SK-N-SH (cell line): Measurements from ENCODE around the gene NID1. TPM values are rescaled to one million over a fixed set of nuclear protein-coding genes. Genes with fewer than 3 reads are reported as not detected.

Source experiments
- CTCF ChIA-PET: fragments of 300-600, 350-600 bp; formaldehyde crosslinking; extraction: SDS; loops from one replicate; lab custom pipeline; 2021; lab: Yijun Ruan, JAX
- POLR2A ChIA-PET: fragments of 350-600 bp; sonication (Branson Sonifier 250); formaldehyde crosslinking; extraction: SDS; loops from one replicate; lab custom pipeline; 2020; ENCODE audit warnings: antibody characterized with exemption, inconsistent platforms; lab: Yijun Ruan, JAX
- DNase-seq: peaks from one replicate; pipeline ENCODE4 v3.0.0; 2012
- H2AFZ ChIP-seq: fragments of 200-600 bp; sonication (generic); 2 replicates; pipeline ENCODE4 v1.8.1; 2016; ENCODE audit warnings: antibody characterized with exemption, mild to moderate bottlenecking, low read depth
- H3F3A ChIP-seq: fragments of 200-600 bp; sonication (generic); replicated peaks from 2 replicates; pipeline ENCODE3; 2016; ENCODE audit warnings: antibody characterized with exemption, mild to moderate bottlenecking; ENCODE audit not compliant: insufficient read depth
- H3K27ac ChIP-seq, 2 experiments: fragments of 200-500 bp in 1 of 2; fragments of 200-600 bp in 1 of 2; sonication (Bioruptor generic) in 1 of 2; sonication (generic), shearing (Covaris generic) in 1 of 2; 2 replicates each; pipeline versions ENCODE4 v1.5.1 to v1.6.1; 2014 to 2016; ENCODE audit warnings: low read depth in 2 of 2, inconsistent platforms in 1 of 2, low read length in 1 of 2, mild to moderate bottlenecking in 1 of 2, mixed read lengths in 1 of 2
- H3K27me3 ChIP-seq: fragments of 200-600 bp; sonication (generic), shearing (Covaris generic); 2 replicates; pipeline ENCODE4 v1.6.1; 2016; ENCODE audit warnings: mixed run types; ENCODE audit not compliant: insufficient read depth
- H3K36me3 ChIP-seq, 2 experiments: fragments of 200-500 bp in 1 of 2; fragments of 200-600 bp in 1 of 2; sonication (Bioruptor generic) in 1 of 2; sonication (generic) in 1 of 2; replicated peaks in 1 of 2; 2 replicates each; pipeline versions ENCODE3 to v1.5.1; 2014 to 2016; ENCODE audit warnings: low read length in 1 of 2, mild to moderate bottlenecking in 1 of 2; ENCODE audit not compliant: insufficient read depth in 2 of 2, control insufficient read depth in 1 of 2
- H3K4me1 ChIP-seq, 2 experiments: fragments of 200-500 bp in 1 of 2; fragments of 200-600 bp in 1 of 2; sonication (Bioruptor generic) in 1 of 2; sonication (generic), shearing (Covaris generic) in 1 of 2; 2 replicates each; pipeline versions ENCODE4 v1.5.1 to v1.6.1; 2014 to 2016; ENCODE audit warnings: low read depth in 1 of 2, low read length in 1 of 2, mixed run types in 1 of 2; ENCODE audit not compliant: insufficient read depth in 2 of 2, control insufficient read depth in 1 of 2
- H3K4me2 ChIP-seq: fragments of 200-600 bp; sonication (generic), shearing (Covaris generic); 2 replicates; pipeline ENCODE4 v1.6.1; 2017; ENCODE audit warnings: mixed run types
- H3K4me3 ChIP-seq, 2 experiments: fragments of 200-500 bp in 1 of 2; fragments of 200-600 bp in 1 of 2; sonication (Bioruptor generic) in 1 of 2; sonication (generic), shearing (Covaris generic) in 1 of 2; 2 replicates each; pipeline versions ENCODE4 v1.5.1 to v1.8.1; 2014 to 2016; ENCODE audit warnings: low read depth in 2 of 2, inconsistent platforms in 1 of 2, low read length in 1 of 2, mild to moderate bottlenecking in 1 of 2, mixed read lengths in 1 of 2, moderate library complexity in 1 of 2
- H3K79me2 ChIP-seq: fragments of 200-600 bp; sonication (generic); 2 replicates; pipeline ENCODE4 v1.8.1; 2017; ENCODE audit warnings: mild to moderate bottlenecking; ENCODE audit not compliant: insufficient read depth
- H3K9ac ChIP-seq: fragments of 200-600 bp; sonication (generic); 2 replicates; pipeline ENCODE4 v1.6.1; 2017; ENCODE audit warnings: mixed run types
- H3K9me2 ChIP-seq: fragments of 200-600 bp; sonication (generic); 2 replicates; pipeline ENCODE4 v1.6.1; 2017; ENCODE audit warnings: mixed run types
- H3K9me3 ChIP-seq: fragments of 200-600 bp; sonication (generic); 2 replicates; pipeline ENCODE4 v1.6.1; 2017; ENCODE audit warnings: mixed run types, mild to moderate bottlenecking, moderate library complexity
- H4K20me1 ChIP-seq: fragments of 200-600 bp; sonication (generic); 2 replicates; pipeline ENCODE4 v1.6.1; 2017; ENCODE audit warnings: mild to moderate bottlenecking, mixed run types; ENCODE audit not compliant: insufficient read depth
- CHD2 ChIP-seq: fragments of 150-350 bp; IDR thresholded peaks from 2 replicates; pipeline ENCODE4 v1.6.1; 2018; ENCODE audit warnings: low read length; ENCODE audit not compliant: partially characterized antibody
- CTCF ChIP-seq: fragments of 200-600 bp; sonication (generic); IDR thresholded peaks from 2 replicates; pipeline ENCODE4 v1.6.1; 2017; ENCODE audit warnings: antibody characterized with exemption, mild to moderate bottlenecking, moderate library complexity
- ELF1 ChIP-seq: IDR thresholded peaks from 2 replicates; pipeline ENCODE4 v1.4.0; 2012
- EP300 ChIP-seq, 2 experiments: IDR thresholded peaks; 2 replicates each; pipeline versions ENCODE4 v1.4.0 to v1.6.1; 2012; ENCODE audit warnings: borderline replicate concordance in 1 of 2, low read depth in 1 of 2, low read length in 1 of 2
- EZH2phosphoT487 ChIP-seq: fragments of 200-600 bp; sonication (generic); IDR thresholded peaks from 2 replicates; pipeline ENCODE4 v1.6.1; 2017; ENCODE audit warnings: low read depth, mixed run types, mild to moderate bottlenecking, antibody characterized with exemption, moderate library complexity, borderline replicate concordance
- FOXJ3 ChIP-seq: sonication (generic); formaldehyde crosslinking; IDR thresholded peaks from 2 replicates; pipeline ENCODE4 v1.5.1; 2020; ENCODE audit warnings: mild to moderate bottlenecking, missing genetic modification reagents
- FOXM1 ChIP-seq: IDR thresholded peaks from 2 replicates; pipeline ENCODE4 v1.4.0; 2012; ENCODE audit warnings: low read depth, mild to moderate bottlenecking
- GABPA ChIP-seq: IDR thresholded peaks from 2 replicates; pipeline ENCODE4 v1.4.0; 2012; ENCODE audit warnings: low read depth, mild to moderate bottlenecking
- GATA2 ChIP-seq: sonication (generic); formaldehyde crosslinking; IDR thresholded peaks from 2 replicates; pipeline ENCODE4 v1.5.0; 2020; ENCODE audit warnings: mild to moderate bottlenecking, missing genetic modification reagents
- JUND ChIP-seq: IDR thresholded peaks from 2 replicates; pipeline ENCODE4 v1.4.0; 2012
- MAX ChIP-seq: IDR thresholded peaks from 2 replicates; pipeline ENCODE4 v1.4.0; 2012; ENCODE audit warnings: low read depth
- NFIC ChIP-seq: IDR thresholded peaks from 2 replicates; pipeline ENCODE4 v1.4.0; 2012; ENCODE audit warnings: borderline replicate concordance
- RAD21 ChIP-seq: IDR thresholded peaks from 2 replicates; pipeline ENCODE4 v1.6.1; 2012; ENCODE audit warnings: mild to moderate bottlenecking, low read length
- RXRA ChIP-seq: IDR thresholded peaks from 2 replicates; pipeline ENCODE4 v1.4.0; 2012; ENCODE audit warnings: low read depth, mild to moderate bottlenecking, borderline replicate concordance
- SIN3A ChIP-seq: IDR thresholded peaks from 2 replicates; pipeline ENCODE4 v1.6.1; 2012; ENCODE audit warnings: low read depth, mild to moderate bottlenecking, low read length, moderate library complexity, borderline replicate concordance
- SMC3 ChIP-seq: IDR thresholded peaks from 2 replicates; pipeline ENCODE4 v1.6.1; 2012; ENCODE audit warnings: low read depth, low read length, improper control_type of control experiment
- TAF1 ChIP-seq: IDR thresholded peaks from 2 replicates; pipeline ENCODE4 v1.6.1; 2012; ENCODE audit warnings: low read depth, mild to moderate bottlenecking, low read length, moderate library complexity, borderline replicate concordance
- TCF12 ChIP-seq: IDR thresholded peaks from 2 replicates; pipeline ENCODE4 v1.4.0; 2012
- WGBS: methylation state at CpG from one replicate; pipeline ENCODE4 v1.1.6; 2017; ENCODE audit warnings: low lambda C conversion rate; 5-methylcytosine and 5-hydroxymethylcytosine counted together
- polyA plus RNA-seq, 3 experiments: library from polyadenylated mRNA; depleted of rRNA; stranded (reverse); fragments of >200 nt; gene quantifications; 2 replicates each; pipeline ENCODE4 v1.2.3, GENCODE V29; 2012
- TF ChIP-seq, protein P1 (sequence below): IDR thresholded peaks from 2 replicates; pipeline ENCODE4; 2012

The NID1 gene
- polyA plus RNA-seq, 1 of the 3 experiments (the other 2 are of a cell fraction), result 74.3 TPM

DNA sequence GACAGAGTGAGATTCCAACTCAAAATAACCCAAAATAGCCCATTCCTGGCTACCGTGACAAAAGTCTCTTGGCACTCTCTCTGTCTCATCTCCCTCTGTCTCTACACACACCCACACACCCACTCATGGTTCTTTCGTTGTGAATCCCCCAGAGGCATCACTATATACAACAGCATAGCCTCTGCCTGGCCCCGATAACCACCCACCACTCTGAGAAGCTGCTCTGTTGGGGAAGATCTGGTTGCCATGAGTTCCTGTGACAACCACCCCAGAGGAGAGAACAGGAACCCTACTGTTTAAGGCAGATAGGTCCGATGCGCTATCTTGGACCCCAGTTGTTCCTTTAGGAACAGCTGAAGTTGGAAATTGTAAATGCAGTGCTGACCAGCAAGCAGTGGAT, 127.8 kb downstream of the NID1 start:
- 71% methylated on average over 5 of the region's 5 CpGs for WGBS
- POLR2A ChIA-PET, result no interaction called here
- CTCF ChIA-PET, result interaction anchor here (1.6 kb wide), 1 partner anchor 34 kb away, joined by 5 read pairs; no protein-coding TSS in a partner anchor

DNA sequence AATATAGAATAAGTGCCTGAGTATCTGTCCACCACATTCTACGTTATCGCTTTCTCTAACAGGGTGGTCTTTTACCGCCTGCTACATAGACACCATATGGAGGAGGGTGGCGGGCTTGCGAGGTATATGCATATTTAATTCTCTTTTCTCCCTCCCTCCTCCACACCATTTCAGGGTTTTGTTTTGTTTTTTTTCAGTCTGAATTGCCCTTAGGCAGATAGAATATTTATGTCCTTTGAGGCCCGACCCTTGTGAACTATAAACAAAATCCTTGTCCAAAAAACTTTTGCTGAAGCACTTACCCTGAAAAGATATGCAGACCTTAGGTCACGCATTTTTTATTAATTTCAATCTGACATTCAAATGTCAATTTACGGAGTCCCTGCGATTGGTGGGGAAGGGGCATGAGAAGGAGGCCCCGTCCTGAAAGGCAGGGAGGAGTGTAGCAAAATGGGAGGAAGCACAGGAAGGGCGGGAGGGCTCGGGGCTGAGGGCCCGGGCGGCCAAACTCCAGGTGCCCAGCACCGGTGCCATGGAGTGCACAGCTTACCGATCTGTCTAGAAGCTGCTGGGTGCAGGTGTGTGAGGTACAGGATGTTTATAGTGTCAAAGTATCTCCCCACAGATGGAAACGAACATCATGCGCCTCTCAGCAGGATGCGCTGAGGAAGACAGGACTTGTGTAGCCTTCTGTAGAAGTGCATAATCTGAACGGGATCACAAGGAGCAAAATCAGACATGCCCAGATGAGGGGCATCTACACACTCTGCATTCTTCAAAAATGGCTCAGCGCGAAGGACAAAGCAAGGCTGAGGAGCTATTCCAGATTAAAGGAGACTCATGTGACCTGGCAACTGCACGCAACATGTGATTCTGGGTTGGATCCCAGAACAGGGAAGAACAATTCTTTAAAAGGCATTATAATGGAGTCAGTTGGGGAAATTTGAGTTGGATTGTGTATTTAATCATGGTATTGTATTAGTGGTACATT, 129.4 kb downstream of the NID1 start:
- H3K36me3 ChIP-seq, result no peaks in the 10 kb centered on the region
- CTCF ChIA-PET, result interaction anchor here (1.1 to 3.5 kb wide), 3 partner anchors 11 to 36 kb away, joined by 4 to 14 read pairs (median 5); no protein-coding TSS in a partner anchor
- no peaks in the 10 kb centered on the region for H3K27me3 ChIP-seq
- POLR2A ChIA-PET, result no interaction called here
- H4K20me1 ChIP-seq, result no peaks in the 10 kb centered on the region
- no peaks in the 10 kb centered on the region; a peak in 1 of 4 replicates for H3K4me1 ChIP-seq
- H3K4me3 ChIP-seq, result no peak overlapping the region
- no peak overlapping the region for H3K27ac ChIP-seq
- no peaks in the 10 kb centered on the region for H3K79me2 ChIP-seq
- no peak overlapping the region for H3K4me2 ChIP-seq
- no peaks in the 10 kb centered on the region for H3F3A ChIP-seq
- no peak overlapping the region for H3K9ac ChIP-seq
- 91% methylated on average over 23 of the region's 23 CpGs for WGBS
- no peak overlapping the region for H2AFZ ChIP-seq
- no peak for TF ChIP-seq EZH2phosphoT487
- no peak for TF ChIP-seq RAD21
- no peak for TF ChIP-seq TCF12
- TF ChIP-seq MAX, result no peak
- TF ChIP-seq GATA2 (CRISPR knock-in tag), result no peak
- no peak for TF ChIP-seq SMC3
- TF ChIP-seq CHD2, result no peak
- no peak for TF ChIP-seq CTCF
- TF ChIP-seq RXRA, result no peak
- TF ChIP-seq FOXM1, result no peak
- TF ChIP-seq TAF1, result no peak
- TF ChIP-seq EP300 (IDR thresholded peaks at IDR 0.05; ENCODE audit: borderline replicate concordance in 1 of 2, low read depth in 1 of 2, low read length in 1 of 2), result no peak
- no peak for TF ChIP-seq JUND
- TF ChIP-seq, all 33 proteins: peak for 0
- Histone ChIP-seq H3K9me3 (no peaks in the 10 kb centered on the region), H3K9me2 (no peaks in the 10 kb centered on the region)
- no peak for DNase-seq

More for the DNA sequence above, 127.8 kb downstream of the NID1 start:
- Histone ChIP-seq H3K9me2 (no peaks in the 10 kb centered on the region), H3K4me2 (no peak overlapping the region), H3K27me3 (no peaks in the 10 kb centered on the region), H2AFZ (no peak overlapping the region), H3K27ac (no peak overlapping the region), H3K4me1 (no peaks in the 10 kb centered on the region; a peak in 1 of 4 replicates), H3K4me3 (no peak overlapping the region), H3K9me3 (no peaks in the 10 kb centered on the region), H3K36me3 (no peaks in the 10 kb centered on the region), H4K20me1 (no peaks in the 10 kb centered on the region), H3K9ac (no peak overlapping the region), H3K79me2 (no peaks in the 10 kb centered on the region), H3F3A (no peaks in the 10 kb centered on the region)
- DNase-seq, result no peak
- TF ChIP-seq GATA2 (CRISPR knock-in tag) (no peak), ELF1 (no peak), NFIC (no peak), CTCF (no peak), FOXJ3 (CRISPR knock-in tag) (no peak), SIN3A (no peak), GABPA (no peak), CHD2 (no peak), EZH2phosphoT487 (no peak)
- TF ChIP-seq, protein P1, sequence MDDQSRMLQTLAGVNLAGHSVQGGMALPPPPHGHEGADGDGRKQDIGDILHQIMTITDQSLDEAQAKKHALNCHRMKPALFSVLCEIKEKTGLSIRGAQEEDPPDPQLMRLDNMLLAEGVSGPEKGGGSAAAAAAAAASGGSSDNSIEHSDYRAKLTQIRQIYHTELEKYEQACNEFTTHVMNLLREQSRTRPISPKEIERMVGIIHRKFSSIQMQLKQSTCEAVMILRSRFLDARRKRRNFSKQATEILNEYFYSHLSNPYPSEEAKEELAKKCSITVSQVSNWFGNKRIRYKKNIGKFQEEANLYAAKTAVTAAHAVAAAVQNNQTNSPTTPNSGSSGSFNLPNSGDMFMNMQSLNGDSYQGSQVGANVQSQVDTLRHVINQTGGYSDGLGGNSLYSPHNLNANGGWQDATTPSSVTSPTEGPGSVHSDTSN, result no peak
